ENCODE measurements around the gene CHRNB4.
"Not testable (repeated sequence)": the region's sequence is repeated elsewhere in the genome, so short reads cannot be mapped to it uniquely, and the experiment has no call there.

The CHRNB4 gene

DNA sequence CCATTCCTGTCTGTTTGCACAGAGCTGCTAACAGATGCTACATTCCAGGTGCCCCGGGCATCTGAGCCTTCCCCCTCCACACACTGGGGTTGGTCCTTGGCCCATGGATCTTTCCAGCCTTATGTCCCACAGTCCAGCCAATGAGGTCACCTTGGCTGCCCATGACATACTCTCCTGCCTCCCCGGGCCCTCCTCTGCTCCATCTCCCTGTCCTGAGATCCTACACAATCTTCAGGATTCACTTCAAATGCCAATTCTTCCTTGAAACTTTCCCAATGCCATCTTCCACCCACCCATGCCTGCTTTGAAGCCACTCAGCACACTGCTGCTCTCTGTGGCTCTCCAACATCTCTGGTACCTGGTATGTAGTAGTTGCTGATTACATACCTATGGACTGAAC, 24.5 kb downstream of the CHRNB4 start:
- DNase-seq (ENCODE audit: low spot score) = no peak

DNA sequence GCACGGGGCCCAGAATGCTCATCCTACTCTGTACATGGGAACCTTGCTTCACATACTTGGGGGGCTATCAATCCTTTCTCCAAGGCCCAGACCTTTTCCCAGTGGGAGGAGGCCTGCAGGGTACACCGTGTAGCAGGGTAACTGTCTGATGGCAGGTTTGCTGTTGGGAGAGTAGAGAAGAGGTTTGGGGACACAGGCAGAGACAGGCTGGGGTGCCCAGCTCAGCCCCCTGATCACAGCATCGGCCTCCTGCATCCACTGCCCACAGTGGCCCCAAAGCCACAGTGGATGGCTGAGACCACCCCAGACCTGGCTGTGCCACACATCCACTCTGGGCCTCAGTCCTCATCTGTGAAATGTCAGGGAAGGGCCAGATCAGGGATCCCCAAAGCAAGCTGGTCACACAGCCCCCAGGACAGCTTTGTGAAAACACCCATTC, 25.8 kb downstream of the CHRNB4 start:
- DNase-seq (ENCODE audit: low spot score) = no peak

DNA sequence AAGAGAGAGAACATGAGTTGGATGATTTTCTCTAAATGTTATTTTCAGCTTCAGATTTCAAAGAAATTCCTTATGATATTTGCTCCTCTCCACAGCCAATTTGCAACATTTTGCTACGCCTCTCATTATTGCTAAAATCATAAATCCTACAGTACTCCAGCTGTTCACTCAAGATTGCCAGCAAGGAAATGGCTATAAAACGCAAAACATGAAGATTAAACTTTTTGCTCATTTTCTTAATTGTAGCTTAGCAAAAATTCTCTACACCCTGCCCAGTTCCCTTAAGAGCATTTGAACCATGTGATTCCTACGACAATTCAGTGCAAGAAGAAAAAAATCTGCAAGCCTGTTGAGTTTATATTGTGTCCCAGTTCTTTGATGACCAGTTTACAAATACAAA, 27.0 kb downstream of the CHRNB4 start:
- no peak for DNase-seq (ENCODE audit: low spot score)

DNA sequence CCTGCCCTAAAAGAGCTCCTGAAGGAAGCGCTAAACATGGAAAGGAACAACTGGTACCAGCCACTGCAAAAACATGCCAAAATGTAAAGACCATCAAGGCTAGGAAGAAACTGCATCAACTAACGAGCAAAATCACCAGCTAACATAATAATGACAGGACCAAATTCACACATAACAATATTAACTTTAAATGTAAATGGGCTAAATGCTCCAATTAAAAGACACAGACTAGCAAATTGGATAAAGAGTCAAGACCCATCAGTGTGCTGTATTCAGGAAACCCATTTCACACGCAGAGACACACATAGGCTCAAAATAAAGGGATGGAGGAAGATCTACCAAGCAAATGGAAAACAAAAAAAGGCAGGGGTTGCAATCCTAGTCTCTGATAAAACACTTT, 31.5 kb downstream of the CHRNB4 start:
- not testable (repeated sequence) for DNase-seq (ENCODE audit: low spot score)

DNA sequence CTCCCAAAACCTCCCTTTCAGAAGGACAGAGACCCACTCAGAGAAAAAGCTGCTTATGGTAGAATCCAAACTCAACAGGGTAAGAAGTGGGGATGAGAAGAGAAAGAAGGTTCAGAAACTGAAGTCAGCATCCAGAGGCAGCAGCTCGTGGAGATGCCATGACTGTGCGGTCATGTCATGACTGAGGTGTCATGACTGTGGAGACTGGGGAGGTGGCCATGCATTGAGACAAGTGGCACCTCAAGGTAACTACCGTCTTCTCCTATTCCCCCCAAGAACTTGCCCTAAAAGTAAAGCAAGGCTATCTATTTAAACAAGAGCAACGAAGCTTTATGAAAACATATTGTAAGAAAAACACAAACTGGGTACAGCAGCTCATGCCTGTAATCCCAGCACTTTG, 35.3 kb downstream of the CHRNB4 start:
- DNase-seq (ENCODE audit: low spot score) = no peak

DNA sequence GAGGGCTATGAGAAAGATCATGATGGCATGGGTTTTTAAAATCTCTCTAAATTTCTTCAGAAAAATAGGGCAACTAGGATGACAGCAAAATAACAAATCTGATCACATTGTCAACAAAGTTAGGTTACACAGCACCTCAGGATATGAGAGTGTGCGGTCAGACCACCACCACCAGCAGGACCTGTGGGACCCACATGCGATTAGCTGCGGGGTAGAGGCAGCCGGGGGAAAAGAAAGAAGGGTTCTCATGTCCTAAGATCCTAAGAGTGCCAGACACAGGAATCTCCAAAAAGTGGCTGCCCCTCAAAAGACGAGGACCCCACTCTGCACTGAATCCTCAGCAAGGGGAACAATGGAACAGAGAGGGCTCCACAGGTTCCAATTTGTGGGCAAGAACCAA, 35.8 kb downstream of the CHRNB4 start:
- DNase-seq (ENCODE audit: low spot score) = no peak

DNA sequence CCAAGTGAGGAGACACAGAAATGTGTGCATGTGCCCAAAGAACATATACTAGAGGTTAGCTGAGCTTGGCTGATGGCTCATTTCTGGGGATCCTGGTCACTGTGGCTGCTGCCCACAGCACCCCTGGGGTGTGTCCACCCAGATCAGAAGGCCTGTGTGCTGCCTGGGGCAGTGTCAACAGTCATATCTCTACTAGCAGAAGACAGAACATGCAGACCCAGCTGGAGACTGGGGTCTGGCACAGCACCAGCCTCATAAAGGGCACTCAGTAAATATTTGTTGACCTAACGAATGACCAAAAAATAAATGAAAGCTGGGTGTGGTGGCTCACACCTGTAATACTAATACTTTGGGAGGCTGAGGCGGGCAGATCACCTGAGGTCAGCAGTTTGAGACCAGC, 36.6 kb downstream of the CHRNB4 start:
- no peak for DNase-seq (ENCODE audit: low spot score)

DNA sequence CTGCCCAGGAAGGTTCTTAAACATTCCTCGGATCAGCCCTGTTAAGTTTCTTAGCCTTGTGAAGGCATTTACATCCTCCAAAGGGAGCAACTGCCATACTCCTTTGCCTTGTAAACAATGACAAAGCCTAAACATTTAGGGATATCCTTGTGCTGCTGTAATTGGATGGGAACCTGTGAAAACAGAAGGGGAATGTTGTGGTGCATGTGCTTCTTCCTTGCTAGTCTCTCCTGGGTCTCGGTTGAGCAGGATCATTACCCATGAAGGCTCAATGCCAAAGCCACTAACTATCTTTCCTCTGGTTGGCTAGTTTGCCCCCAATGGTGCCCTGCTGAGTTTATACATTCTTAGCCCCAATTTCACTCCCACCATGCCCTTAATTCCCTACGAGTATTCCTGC, 37.5 kb downstream of the CHRNB4 start:
- no peak for DNase-seq (ENCODE audit: low spot score)

DNA sequence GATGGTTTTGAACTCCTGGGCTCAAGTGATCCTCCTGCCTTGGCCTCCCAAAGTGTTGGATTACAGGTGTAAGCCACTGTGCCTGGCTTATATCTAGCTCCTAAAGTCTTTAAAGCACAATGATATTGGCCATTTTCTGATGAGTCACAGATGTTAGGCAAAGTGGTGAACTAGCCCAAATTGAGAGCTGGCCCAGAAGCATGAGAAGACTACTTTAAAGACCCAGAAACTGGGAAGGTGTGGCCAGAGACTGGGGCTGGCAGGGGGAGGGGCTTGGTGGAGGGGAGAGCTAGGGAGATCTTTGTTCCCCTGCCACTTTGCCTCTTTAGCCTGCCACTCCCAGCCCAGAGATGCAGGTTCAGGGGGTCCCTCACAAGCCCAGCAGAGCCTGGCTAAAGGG, 41.8 kb downstream of the CHRNB4 start:
- DNase-seq (ENCODE audit: low spot score) = no peak

DNA sequence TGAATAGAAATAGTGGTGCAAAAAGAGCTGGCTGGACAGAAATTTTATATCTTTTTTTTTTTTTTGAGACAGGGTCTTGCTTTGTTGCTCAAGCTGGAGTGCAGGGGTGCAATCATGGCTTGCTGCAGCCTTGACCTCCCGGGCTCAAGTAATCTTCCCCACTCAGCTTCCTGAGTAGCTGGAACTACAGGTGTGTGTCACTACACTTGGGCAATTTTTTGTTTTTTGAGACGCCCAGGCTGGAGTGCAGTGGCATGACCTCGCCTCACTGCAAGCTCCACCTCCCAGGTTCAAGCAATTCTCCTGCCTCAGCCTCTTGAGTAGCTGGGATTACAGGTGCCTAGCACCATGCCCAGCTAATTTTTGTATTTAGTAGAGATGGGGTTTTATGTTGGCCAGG, 42.7 kb downstream of the CHRNB4 start:
- no peak for DNase-seq (ENCODE audit: low spot score)

DNA sequence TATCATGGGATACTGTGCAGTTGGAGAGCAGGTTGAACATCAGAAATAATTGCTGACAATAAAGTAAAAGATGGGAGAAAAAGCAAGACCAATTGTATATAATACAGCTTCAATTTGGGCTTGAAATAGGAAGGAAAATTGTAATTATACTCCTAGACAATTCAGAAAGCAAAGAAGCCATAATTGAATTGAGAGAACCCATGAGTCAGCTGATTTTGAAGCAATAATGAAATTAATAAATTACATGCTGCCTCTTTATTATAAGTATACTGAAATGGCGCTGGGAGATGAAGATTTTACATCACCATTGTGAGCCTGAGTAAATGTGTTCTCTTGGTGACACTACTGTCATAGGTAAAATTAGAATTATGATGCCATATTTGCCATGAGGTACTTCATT, 43.4 kb downstream of the CHRNB4 start:
- no peak for DNase-seq (ENCODE audit: low spot score)

DNA sequence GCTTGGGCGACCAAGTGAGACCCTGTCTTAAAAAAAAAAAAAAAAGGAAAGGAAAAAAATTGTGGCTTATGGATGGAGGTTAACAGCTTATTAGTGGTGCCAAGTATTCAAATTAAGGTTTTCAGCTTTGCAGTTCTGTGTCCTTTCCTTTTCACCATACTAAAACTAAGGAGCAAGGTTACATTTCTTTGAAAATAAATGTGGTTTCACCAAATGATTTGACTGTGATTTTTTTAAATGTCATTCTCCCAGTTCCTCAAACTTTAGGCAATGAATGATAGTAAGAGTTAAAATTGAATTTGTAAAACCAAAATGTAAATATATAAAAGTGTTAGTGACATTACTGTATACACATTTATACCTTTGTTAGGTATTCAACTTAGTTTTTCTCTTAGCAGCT, 66.1 kb downstream of the CHRNB4 start:
- DNase-seq (ENCODE audit: low spot score) = no peak

Data from NAMALWA (cell line).